HG02938 (cell line): ENCODE data around the gene GRB2.

Source experiments
- ATAC-seq: cut with Tn5 transposase; IDR thresholded peaks from one replicate; pipeline ENCODE4 v1.9.1; 2021; ENCODE audit warnings: mild to moderate bottlenecking, moderate library complexity; ENCODE audit not compliant: unreplicated experiment

Gene GRB2

GRCh38 chr17:75416006-75416405 is 10.5 kb upstream of the GRB2 start:
- no peak for ATAC-seq

GRCh38 chr17:75414488-75414887 is 9.0 kb upstream of the GRB2 start:
- no peak for ATAC-seq

DNA sequence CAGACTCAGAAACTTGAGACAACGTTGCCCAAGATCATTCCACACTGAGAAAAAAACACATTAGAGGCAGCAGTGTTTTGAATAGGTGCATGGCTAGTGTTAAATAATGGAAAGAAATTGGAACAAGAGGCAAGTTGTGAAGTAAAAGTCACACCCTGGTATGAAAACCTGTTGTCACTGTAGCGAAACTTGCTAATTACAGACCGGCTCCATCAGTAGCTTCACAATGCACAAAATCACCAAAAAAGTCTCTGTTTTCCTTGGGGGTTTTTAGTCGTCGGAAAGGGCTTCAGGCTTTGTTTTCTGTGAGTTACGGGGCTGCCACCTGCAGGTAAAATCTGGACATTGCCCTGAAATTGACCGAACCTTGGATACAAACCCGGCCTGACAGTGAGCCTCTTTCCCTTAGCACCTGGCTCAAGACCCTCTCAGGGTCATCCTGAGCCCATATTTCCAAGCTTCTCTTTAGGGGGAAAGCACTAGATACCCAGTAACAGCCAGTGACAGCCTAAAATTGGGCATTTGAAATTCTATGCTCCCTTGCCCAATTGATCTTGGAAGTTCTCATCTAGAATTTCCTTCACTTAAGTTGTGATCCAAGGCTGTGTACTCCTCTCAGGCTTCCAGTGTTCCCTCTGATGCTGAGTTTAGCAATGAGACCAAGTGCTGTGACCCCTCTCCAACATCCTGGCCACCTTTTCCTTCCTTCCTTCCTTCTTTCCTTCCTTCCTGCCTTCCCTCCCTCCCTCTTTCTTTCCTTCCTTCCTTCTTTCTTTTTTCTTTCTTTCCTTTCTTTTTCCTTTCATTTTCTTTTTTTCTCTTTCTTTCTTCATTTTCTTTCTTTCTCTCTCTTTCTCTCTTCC is 7.2 kb upstream of the GRB2 start:
- peak; percentile 61 for ATAC-seq

GRCh38 chr17:75411328-75412067 is 6.0 kb upstream of the GRB2 start:
- no peak for ATAC-seq

DNA sequence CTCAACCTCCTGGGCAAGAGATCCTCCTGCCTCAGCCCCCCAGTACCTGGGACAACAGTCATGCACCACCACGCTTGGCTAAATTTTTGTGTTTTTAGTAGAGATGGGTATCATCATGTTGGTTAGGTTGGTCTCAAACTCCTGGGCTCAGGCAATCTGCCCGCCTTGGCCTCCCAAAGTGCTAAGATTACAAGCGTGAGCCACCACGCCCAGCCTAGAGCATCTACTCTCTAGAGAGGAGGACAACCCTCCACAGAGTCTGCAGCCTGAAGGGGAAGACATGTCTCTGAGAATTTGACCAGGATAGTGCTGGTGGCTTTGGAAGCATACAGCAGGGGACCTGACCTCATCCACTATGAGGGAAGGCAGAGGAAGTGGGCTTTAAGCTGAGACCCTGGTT is 4.7 kb upstream of the GRB2 start:
- no peak for ATAC-seq

GRCh38 chr17:75407655-75408352 is 2.3 kb upstream of the GRB2 start:
- ATAC-seq, result no peak

- no peak for ATAC-seq
Observed at GRCh38 chr17:75406222-75406615, 741 bp upstream of the GRB2 start.

- peak; percentile 17 for ATAC-seq
Observed at GRCh38 chr17:75404731-75405364, 630 bp downstream of the GRB2 start.

DNA sequence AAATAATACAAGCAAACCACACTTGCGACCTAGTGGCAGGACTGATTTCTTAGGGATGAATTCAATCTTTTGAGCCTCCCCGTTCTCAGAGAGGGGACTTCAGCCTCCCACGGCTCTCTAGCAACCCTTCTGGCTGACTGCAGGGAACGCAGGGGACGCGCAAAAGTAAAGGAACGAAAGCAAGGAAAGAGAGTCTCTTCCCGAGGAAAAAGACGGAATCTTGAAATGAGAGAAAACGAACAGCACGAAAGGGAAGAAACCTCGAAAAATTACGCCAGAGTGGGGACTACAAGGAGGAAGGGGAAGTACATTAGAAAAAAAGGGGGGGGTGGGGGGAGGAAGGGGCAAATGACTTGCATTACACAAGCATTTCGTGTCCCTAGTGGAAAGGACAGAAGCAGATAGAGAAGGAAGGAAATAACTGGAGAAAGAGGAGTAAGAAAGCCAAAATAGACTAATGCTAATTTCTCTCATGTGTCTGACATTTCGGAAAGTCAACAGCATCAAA is 1.2 kb downstream of the GRB2 start:
- ATAC-seq, result no peak

DNA sequence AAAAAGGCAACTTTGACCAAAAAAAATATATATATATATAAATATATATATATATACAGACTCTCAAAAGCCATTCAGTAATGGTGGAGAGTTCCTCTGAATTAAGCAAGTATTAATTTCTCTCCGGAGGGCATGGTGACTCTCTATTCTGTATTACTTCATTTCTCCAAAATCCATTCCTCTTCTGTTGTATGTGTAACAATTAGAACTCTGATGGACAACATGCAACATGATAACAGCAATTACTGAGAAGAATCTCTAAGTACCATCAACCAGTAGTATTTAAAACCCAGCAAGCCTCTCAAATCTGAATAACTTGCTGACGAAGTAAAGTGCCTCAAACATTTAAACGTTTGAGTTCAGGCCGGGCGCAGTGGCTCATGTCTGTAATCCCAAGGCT is 2.3 kb downstream of the GRB2 start:
- no peak for ATAC-seq

- no peak for ATAC-seq
Observed at GRCh38 chr17:75402026-75402425, 3.5 kb downstream of the GRB2 start.

DNA sequence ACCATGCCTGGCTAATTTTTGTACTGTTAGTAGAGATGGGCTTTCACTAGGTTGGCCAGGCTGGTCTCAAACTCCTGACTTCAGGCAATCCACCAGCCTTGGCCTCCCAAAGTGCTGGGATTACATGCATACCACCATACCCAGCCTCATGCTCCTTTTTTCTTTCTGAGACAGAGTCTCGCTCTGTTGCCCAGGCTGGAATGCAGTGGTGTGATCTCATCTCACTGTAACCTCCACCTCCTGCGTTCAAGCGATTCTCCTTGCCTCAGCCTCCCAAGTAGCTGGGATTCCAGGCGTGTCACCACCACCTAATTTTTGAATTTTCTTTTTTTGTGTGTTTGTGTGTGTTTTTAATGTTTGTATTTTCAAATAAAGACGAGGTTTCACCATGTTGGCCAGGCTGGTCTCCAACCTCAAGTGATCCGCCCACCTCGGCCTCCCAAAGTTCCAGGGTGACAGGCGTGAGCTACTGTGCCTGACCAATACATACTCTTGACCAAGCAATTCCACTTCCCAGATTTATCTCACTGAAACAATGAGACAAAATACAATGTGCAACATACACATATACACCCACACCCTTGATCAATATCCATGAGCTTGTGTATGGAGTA is 5.0 kb downstream of the GRB2 start:
- no peak for ATAC-seq

DNA sequence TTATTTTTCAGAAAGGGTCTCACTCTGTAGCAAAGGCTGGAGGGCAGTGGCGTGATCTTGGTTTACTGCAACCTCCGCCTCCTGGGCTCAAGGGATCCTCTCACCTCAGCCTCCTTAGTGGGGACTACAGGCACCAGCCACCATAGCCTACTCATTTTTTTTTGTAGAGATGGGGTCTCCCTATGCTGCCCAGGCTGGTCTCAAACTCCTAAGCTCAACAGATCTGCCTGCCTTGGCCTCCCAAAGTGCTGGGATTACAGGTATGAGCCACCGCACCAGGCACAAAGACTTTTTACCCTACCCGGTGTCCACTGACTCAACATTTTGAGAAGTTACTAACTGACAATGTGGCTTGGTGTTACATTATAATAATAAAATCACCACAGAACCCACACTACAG is 7.2 kb downstream of the GRB2 start:
- no peak for ATAC-seq

GRCh38 chr17:75397217-75397616 is 8.3 kb downstream of the GRB2 start:
- ATAC-seq, result no peak

DNA sequence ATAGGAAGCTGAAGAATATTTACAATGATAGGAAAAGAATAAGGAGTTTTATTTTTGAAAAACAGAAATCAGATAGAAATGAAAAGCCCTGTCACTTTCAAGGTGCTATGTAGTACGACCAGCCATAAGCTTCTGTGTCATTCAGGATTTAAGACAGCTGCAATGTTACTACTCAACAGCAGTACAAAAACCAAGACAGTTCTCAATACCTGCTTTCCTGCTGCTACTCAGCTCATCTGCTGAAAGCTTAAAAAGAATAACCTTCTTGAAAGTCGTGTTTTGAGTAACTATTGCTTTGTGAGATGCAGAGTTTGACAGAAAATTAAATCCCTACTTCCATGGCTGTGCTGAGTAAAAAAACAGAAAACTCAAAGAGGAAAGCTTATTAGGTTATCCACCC is 8.7 kb downstream of the GRB2 start:
- ATAC-seq, result no peak

GRCh38 chr17:75396025-75396424 is 9.5 kb downstream of the GRB2 start:
- no peak for ATAC-seq

DNA sequence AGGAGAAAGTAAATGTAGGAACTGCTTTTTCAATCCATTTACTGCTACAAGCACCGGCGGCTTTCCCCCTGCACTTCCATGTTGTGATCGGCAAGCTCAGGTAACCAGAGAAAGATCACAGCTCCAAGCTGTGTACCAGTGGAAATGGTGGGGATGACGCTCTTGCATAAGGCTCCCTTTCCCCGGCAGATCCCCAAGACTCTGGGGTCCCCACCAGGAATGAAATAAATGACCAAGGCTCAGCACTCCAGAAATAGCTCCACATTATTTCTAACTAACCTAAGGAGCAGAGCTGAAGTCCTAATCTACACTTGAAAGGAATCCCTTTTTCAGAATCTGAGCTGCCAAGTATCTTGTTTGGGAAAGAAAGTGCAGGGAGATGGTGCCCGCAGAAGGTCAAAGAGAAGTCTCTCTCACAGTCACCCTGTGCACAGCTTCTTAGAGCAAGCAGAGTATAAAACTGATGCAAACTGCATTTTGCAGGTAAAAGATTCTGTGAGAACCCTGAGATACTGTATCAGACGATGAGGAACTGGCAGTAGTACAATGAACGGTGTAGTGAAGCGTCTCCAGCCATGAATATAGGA is 11.1 kb downstream of the GRB2 start:
- no peak for ATAC-seq

- peak; percentile 73 for ATAC-seq
Observed at GRCh38 chr17:75393523-75394331, 11.8 kb downstream of the GRB2 start.

GRCh38 chr17:75392559-75392958 is 12.9 kb downstream of the GRB2 start:
- ATAC-seq, result no peak
